HG03108 (cell line): ENCODE measurements around the gene ZNF618.

ENCODE experiments used
- ATAC-seq: cut with Tn5 transposase; IDR thresholded peaks from one replicate; pipeline ENCODE4 v1.9.1; 2021; ENCODE audit warnings: moderate library complexity; ENCODE audit not compliant: unreplicated experiment

The ZNF618 gene

GRCh38 chr9:113931777-113932176 lies 55.7 kb downstream of the ZNF618 start:
- ATAC-seq, result no peak

GRCh38 chr9:113932906-113933584 lies 56.9 kb downstream of the ZNF618 start:
- ATAC-seq, result no peak

- no peak for ATAC-seq
These were observed 57.6 kb downstream of the ZNF618 start for GRCh38 chr9:113933671-113934070.

GRCh38 chr9:113934167-113934828 lies 58.2 kb downstream of the ZNF618 start:
- ATAC-seq, result no peak

- ATAC-seq, result no peak
These were observed 58.9 kb downstream of the ZNF618 start for GRCh38 chr9:113934829-113935676.

- ATAC-seq, result no peak
These were observed 59.7 kb downstream of the ZNF618 start for GRCh38 chr9:113935677-113936380.

- no peak for ATAC-seq
These were observed 64.0 kb downstream of the ZNF618 start for GRCh38 chr9:113940077-113940476.

- no peak for ATAC-seq
These were observed 64.9 kb downstream of the ZNF618 start for GRCh38 chr9:113941056-113941455.

- no peak for ATAC-seq
These were observed 65.4 kb downstream of the ZNF618 start for GRCh38 chr9:113941526-113941925.

- ATAC-seq, result no peak
These were observed 67.3 kb downstream of the ZNF618 start for GRCh38 chr9:113943112-113944009.

- ATAC-seq, result no peak
These were observed 69.7 kb downstream of the ZNF618 start for GRCh38 chr9:113945784-113946183.

- ATAC-seq, result no peak
These were observed 70.5 kb downstream of the ZNF618 start for GRCh38 chr9:113946496-113947115.

- ATAC-seq, result no peak
These were observed 71.8 kb downstream of the ZNF618 start for GRCh38 chr9:113947941-113948340.

- ATAC-seq, result no peak
These were observed 72.9 kb downstream of the ZNF618 start for GRCh38 chr9:113948891-113949570.

- ATAC-seq, result no peak
These were observed 73.5 kb downstream of the ZNF618 start for GRCh38 chr9:113949571-113950078.

GRCh38 chr9:113950195-113951031 lies 74.3 kb downstream of the ZNF618 start:
- ATAC-seq, result no peak

GRCh38 chr9:113951032-113951372 lies 74.9 kb downstream of the ZNF618 start:
- no peak for ATAC-seq

- no peak for ATAC-seq
These were observed 76.6 kb downstream of the ZNF618 start for GRCh38 chr9:113952676-113953075.
